ENCODE data around the gene PHKA2. TPM values are rescaled to one million over a fixed set of nuclear protein-coding genes. Genes with fewer than 3 reads are reported as not detected.

PHKA2 gene
- total and polyA plus RNA-seq, 2 of the 4 experiments (the other 2 are of a cell fraction), result 10.0 to 21.5 TPM

DNA sequence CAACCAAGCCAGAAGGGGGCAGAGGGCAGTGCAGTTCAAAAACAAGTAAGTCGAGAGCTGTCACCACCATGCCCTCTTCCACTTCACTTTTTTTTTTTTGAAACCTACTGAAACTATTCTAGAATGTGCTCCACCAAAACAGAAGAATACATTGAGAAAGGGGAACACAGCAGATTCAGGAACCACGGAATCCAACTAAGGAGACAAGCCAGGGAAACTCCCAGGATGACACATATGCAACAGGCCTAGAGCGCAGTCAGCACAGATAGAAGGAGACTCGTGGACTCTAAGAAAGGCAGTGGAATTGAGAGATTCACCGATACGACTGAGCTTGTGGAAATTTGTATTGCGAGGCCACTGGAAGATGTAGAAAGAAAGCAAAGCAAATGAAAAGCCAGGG lies 66.1 kb downstream of the PHKA2 start:
- TF ChIP-seq NFE2L2 (IDR thresholded peaks at IDR 0.05; ENCODE audit: low read depth, low read length) (no peak), RAD21 (IDR thresholded peaks at IDR 0.05; ENCODE audit: low read length) (no peak), MXI1 (IDR thresholded peaks at IDR 0.05; ENCODE audit: borderline replicate concordance, low read depth, low read length) (no peak), RCOR1 (IDR thresholded peaks at IDR 0.05; ENCODE audit: insufficient replicate concordance, low read length) (no peak), RFX5 (IDR thresholded peaks at IDR 0.05; ENCODE audit: low read depth, low read length) (no peak), CEBPB (IDR thresholded peaks at IDR 0.05; ENCODE audit: low read depth, low read length) (no peak)
- Histone ChIP-seq H3K27me3 (ENCODE audit: control insufficient read depth, insufficient read depth, low read length) (no peaks in the 10 kb centered on the region), H3K56ac (ENCODE audit: extremely low read depth, insufficient read depth, low read length) (no peak overlapping the region), H3K79me1 (ENCODE audit: low read depth in 1 of 2, low read length in 2 of 2) (no peaks in the 10 kb centered on the region), H2BK20ac (ENCODE audit: low read depth, low read length) (no peak overlapping the region), H4K91ac (ENCODE audit: insufficient read depth, low read depth, low read length) (no peak overlapping the region), H2AFZ (replicated peaks; ENCODE audit: low read length, poor library complexity) (no peak overlapping the region), H3K9ac (ENCODE audit: low read depth, low read length) (no peak overlapping the region), H2BK120ac (ENCODE audit: low read depth, low read length) (no peak overlapping the region), H2BK15ac (ENCODE audit: low read depth, low read length) (no peak overlapping the region), H3K4me3 (ENCODE audit: insufficient read depth, low read depth, low read length) (no peak overlapping the region), H2AK5ac (ENCODE audit: low read depth, low read length) (no peak overlapping the region), H3K14ac (replicated peaks; ENCODE audit: low read depth, low read length) (no peak overlapping the region), H4K20me1 (ENCODE audit: insufficient read depth, low read length) (no peaks in the 10 kb centered on the region), H3K4ac (ENCODE audit: low read depth, low read length) (no peak overlapping the region), H3K4me1 (ENCODE audit: control insufficient read depth, insufficient read depth, low read length) (no peaks in the 10 kb centered on the region), H2AK9ac (replicated peaks; ENCODE audit: low read depth, low read length, poor library complexity) (no peak overlapping the region), H3K4me2 (ENCODE audit: low read depth, low read length) (no peak overlapping the region), H3K18ac (ENCODE audit: low read depth, low read length) (no peak overlapping the region), H4K5ac (ENCODE audit: low read depth, low read length) (no peak overlapping the region), H4K8ac (ENCODE audit: low read depth in 2 of 2, low read length in 2 of 2) (no peak overlapping the region), H3K9me1 (ENCODE audit: insufficient read depth, low read length) (no peaks in the 10 kb centered on the region), H3K23ac (ENCODE audit: low read depth, low read length) (no peak overlapping the region), H3K9me3 (ENCODE audit: control insufficient read depth, insufficient read depth, low read length) (peaks cover 6% of the 10 kb centered on the region; the same call in 1 of the 2 replicates), H3K36me3 (ENCODE audit: control insufficient read depth, insufficient read depth, low read length) (peaks cover 8% of the 10 kb centered on the region; the same call in 1 of the 2 replicates), H2BK5ac (ENCODE audit: low read depth, low read length, poor library complexity, severe bottlenecking) (no peak overlapping the region), H3K27ac (ENCODE audit: insufficient read depth, low read length) (no peak overlapping the region)
- no peak for DNase-seq
- in situ Hi-C loops (cut with MboI; ENCODE audit: low sequenced_read_pairs) (no loop called here), dilution Hi-C loops (cut with HindIII; ENCODE audit: low sequenced_read_pairs, unreplicated experiment) (no loop called here), intact Hi-C loops (cut with micrococcal nuclease) (no loop called here)
- CTCF ChIA-PET, result no interaction called here
- WGBS, 2 experiments (ENCODE audit: extremely low coverage in 2 of 2, insufficient read length in 1 of 2), result 70% methylated on average over 5 of the region's 7 CpGs; no CpG with 5 or more reads in 1 of the 2 experiments
- BruUV-seq (replicated peaks), result no TSS peak
- POLR2A ChIA-PET (ENCODE audit: unreplicated experiment), result no interaction called here
- ATAC-seq (ENCODE audit: low read depth), result no peak
